Measurements from ENCODE around the gene LDHA.

LDHA gene

DNA sequence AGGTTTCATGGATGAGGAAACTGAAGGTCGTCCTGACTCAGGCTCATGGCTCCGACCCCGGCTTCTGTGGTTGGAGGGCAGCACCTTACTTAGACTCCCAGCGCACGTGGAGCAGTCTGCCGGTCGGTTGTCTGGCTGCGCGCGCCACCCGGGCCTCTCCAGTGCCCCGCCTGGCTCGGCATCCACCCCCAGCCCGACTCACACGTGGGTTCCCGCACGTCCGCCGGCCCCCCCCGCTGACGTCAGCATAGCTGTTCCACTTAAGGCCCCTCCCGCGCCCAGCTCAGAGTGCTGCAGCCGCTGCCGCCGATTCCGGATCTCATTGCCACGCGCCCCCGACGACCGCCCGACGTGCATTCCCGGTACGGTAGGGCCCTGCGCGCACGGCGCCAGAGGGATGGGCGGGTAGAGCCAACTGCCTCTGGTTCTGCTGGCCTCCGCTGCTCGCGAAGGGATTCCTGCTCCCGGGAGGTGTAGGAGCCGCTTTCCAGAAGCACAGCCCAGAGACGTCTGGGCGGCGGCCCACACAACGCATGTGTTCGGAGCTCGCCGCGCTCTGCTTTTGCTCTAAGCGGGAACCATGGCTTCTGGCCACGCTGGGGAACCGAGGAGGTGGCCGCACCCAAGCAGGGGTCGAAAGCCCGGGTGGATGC lies at the start of gene LDHA:
Gene LDHA, plus strand, starts transcription at position 289 of the 653 bp plus-strand sequence. CDS start 2,280 bp downstream, outside the sequence.
- DNase-seq: peak; percentile 97

DNA sequence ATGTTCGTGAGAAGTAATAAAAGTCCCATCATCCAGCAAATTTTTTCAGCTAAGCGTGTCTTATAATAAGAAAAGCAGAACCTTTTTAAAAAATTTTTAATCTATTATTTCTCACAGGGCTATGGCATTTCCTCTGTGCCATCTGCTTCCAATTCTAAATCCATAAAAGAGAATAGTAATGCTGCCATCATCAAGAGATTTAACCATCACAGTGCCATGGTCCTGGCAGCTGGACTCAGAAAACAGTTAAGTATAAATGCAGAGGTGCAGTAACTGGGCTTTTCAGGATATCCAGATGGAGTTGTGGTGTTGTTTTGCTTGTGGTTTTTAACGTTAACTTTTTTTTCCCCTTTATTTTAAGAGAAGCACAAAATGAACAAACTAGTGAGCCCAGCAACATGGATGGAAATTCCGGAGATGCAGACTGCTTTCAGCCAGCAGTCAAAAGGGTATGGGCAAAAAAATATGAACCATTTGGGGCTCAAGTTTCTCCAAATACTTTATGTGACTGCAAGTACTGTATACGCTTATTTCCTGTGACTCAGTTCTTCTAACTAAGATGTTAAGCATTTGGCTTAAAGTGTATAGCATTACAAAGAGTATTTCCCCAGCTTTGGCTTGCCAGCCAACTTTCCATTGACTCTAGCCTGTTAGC lies 46.8 kb upstream of the LDHA start:
- DNase-seq: peak; percentile 78

DNA sequence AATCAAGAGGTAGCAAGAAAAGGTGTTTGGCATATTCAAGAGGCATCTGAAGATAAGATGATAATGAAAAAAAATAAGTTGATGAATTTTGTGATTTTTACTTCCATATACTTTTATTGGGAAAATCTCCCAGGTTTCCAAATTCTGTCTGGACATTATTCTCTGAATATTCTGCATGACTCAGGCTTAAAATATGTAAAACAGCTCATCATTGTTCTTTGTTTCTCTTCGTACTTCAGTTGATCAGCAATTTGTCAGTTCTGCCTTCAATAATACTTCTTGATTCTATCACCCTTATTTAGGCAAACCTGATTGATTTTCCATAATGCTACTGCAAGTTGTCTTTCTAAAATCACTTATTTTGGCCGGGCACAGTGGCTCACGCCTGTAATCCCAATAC lies 41.8 kb upstream of the LDHA start:
- DNase-seq: peak; percentile 27

DNA sequence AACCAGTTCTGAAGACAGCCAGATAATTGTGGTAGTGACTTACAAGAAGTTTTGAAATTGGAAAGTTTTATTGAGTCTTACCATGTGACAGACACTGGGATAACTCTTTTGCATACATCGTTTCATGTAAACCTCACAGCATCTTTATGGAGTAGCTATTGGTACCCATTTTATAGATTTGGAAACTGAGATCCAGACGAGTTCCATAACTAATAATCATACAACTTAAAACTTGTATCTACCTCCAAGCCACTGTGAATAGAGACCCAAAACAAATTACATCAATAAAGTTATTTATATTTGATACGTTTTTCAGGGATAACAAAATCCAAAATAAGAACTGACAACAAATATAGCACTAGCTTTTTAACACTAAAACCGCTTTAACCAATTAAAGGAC lies 35.7 kb upstream of the LDHA start:
- DNase-seq: no peak

DNA sequence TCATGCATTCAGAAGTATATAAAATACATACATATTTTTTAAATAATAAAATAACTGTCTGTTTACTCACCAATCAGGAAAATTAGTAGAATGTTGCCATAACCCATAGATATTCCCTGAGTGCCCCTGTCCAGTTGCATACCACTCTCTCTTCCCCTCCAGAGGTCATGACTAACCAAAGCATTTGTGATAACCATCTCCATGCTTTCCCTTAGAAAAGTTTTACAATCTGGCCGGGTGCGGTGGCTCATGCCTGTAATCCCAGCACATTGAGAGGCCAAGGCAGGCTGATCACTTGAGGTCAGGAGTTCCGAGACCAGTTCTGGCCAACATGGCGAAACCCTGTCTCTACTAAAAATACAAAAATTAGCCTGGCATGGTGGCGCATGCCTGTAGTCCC lies 33.2 kb upstream of the LDHA start:
- DNase-seq: no peak

DNA sequence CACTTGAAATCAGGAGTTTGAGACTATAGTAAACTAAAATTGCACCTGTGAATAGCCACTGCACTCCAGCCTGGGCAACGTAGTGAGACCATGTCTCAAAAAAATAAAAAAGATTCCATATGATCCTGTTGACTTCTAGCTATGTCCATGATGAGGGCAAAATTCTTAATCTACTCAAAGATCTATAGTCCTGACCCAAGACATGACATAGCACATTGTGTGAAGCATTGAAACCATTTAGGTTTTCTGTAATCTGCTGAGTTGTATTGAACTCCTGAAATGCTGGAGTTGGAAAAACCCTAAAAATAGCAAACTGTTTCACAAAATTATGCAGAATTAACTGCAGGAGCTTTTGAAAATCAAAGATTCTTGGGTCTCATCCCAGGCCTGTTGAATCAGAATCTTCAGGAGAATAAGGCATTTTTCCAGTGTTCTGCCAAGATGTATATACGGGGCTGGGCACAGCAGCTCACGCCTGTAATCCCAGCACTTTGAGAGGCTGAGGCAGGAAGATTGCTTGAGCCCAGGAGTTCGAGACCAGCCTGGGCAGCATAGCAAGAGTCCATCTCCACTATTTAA lies 29.8 kb upstream of the LDHA start:
- DNase-seq: no peak

DNA sequence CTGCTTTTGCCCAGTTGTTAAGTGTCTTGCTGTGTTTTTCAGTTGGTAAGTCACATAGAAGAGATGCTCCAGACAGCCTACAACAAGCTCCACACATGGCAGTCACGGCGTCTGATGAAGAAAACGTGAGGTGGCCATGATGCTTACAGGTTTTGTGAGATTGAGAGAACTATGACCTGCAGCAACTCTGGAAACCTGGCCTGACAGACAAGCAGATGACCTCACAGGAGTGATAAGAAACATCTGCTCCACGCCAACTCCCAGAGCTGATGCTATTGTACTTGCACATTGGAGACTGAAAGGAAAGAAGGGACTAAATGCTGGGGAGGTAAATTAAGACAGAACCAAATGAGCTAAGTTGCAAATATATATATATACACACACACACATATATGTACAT lies 28.6 kb upstream of the LDHA start:
- DNase-seq: no peak

DNA sequence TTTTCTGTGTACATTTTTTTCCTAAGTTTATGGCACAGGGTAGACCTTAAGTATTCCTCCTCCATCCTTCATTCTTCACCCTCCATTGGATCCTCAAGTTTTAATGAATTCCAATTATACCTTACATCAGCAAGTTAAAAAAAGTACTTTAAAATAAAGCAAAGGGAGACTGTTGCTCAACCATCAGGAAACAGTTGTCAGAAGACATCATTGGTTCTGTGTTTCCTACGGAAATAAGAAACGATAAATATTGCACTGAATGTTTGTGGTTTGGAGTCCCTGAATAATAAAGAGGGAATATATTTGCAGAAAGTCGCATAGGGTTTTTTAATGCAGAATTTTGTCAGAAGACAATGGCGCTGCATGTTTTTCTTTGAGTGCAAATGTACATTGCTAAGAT lies 28.1 kb upstream of the LDHA start:
- no peak for DNase-seq

DNA sequence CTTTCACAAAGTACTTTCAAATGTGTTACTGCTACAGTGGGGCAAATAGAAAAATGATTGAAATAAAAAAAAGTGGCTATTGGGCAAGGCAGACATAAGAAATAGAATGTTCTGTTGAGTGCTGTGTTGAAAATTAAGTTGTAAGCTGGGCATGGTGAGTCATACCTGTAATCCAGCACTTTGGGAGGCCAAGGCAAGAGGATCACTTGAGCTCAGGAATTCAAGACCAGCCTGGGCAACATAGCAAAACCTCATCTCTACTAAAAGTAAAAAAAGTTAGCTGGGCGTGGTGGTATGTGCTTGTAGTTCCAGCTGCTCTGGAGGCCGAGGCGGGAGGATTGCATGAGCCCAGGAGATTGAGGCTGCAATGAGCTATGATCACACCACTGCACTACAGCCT lies 26.9 kb upstream of the LDHA start:
- DNase-seq: no peak

DNA sequence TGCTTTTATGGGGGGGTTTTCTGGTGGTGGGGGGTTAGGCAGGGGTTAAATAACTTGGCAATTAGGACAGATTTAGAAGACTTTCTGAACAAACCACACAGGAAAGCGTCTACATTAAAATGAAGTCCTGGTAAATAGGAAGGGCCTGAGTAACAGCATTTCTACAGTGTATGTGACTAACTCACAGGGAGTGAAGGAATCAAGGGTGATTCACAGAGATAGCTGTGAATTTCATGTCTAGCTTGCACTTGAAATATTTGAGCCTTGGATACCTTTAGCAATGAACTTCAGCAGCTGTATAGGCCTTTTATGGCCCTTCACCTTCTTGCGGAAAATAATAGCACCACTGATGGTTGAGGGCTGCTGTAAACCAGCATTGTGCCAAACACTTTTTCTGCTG lies 26.1 kb upstream of the LDHA start:
- peak; percentile 35 for DNase-seq

DNA sequence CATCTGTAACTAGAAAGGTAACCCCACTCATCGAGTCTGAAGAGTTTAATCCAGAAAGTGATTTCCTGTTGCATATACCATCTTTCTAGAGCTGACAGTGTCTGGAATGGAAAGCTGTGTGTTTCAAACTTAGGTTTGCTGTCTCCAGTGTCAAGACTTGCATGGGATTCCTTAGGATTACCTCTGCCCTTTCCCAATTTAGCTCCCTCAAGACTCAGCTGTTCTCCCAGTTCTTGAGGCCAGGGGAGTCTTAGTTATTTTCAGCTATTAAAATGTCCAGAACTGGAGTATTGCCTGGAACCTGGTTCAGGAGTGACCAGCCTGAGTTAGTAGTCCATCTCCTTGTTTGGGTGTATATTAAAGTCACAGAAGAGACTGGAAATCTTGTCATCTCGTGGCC lies 25.0 kb upstream of the LDHA start:
- DNase-seq: no peak

DNA sequence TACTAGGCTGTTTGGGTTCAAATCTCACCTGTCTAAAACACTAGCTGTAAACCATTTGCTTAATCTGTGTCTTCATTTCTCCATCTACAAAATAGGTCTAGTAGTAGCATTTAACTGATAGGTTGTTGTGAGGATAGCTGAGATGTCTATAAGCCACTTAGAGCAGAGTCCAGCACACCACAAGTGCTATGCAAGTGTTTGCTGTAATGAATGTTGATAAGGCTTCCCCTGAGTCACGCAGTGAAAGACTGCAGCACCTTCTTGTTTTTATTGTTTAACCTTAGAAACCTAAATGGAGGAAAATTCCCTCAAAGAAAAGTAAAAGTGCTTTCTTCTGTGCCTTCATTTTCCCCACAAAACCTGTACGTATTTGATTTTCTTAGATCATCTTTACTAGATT lies 23.1 kb upstream of the LDHA start:
- no peak for DNase-seq

DNA sequence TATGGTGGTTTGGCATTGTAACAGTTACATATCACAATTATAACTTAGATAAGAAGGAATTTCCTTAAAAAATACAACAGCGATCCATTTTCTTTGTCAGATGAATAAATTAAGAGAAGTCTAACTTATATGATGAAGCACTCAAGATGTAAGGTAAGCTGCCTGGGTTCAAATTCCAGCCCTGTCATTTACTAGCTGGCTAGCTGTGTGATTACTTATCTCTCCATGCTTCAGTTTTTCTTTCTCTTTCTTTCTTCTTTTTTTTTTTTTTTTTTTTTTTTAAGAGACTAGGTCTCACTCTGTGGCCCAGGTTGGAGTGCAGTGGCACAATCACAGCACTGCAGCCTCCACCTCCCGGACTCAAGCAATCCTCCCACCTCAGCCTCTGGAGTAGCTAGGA lies 22.2 kb upstream of the LDHA start:
- DNase-seq: no peak

DNA sequence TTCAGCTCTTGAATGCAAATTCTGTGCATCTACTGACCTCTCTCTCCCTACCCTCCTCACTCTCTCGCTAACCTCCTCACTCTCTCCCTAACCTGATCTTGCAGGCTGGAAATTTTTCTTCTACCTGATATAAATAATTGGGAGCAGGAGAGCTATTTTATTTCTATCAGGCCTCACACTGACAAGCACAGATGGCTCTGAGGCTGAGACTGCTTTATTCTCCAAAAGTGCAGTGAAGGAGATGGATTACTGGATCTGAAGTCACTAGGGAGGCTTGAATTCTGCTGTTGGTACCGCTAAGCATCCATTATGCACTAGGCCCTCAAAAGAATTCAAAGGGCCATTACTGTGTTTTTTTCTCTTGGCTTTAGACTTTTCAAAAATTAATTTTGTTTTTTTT lies 19.4 kb upstream of the LDHA start:
- DNase-seq: no peak

DNA sequence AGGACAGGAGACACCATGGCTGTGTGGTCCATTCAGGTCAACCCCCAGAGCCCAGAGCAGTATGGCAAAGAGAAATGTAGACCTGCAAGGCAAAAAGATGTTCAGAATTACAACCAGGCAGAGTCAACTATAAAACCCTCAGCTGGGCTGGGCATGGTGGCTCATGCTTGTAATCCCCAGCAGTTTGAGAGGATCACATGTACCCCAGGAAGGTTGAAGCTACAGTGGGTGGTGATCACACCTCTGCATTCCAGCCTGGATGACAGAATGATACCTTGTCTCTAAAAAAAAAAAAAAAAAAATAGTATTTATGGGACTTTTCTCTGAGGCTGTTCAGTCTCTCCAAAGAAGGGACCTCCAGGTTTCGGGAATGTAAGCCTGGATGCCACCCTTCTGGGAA lies 18.4 kb upstream of the LDHA start:
- DNase-seq: no peak

DNA sequence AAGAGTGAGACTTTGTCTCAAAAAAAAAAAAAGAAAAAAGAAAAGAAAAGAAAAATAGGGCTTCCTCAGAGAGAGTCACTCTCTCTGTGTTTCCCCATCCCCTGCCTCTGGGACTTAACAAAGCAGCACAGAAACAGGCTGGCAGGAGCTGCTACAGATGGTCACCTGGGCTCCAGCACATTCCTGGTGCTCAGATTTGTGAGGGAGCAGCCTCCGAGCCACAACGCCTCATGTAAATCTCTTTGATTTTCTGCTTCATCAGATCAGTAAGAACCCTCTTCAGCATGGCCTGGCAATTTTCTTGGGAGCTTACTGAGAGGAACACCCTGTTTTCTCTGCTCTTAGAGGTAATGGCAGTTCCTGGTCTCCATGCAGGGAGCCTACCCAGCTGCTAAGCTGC lies 15.2 kb upstream of the LDHA start:
- no peak for DNase-seq

DNA sequence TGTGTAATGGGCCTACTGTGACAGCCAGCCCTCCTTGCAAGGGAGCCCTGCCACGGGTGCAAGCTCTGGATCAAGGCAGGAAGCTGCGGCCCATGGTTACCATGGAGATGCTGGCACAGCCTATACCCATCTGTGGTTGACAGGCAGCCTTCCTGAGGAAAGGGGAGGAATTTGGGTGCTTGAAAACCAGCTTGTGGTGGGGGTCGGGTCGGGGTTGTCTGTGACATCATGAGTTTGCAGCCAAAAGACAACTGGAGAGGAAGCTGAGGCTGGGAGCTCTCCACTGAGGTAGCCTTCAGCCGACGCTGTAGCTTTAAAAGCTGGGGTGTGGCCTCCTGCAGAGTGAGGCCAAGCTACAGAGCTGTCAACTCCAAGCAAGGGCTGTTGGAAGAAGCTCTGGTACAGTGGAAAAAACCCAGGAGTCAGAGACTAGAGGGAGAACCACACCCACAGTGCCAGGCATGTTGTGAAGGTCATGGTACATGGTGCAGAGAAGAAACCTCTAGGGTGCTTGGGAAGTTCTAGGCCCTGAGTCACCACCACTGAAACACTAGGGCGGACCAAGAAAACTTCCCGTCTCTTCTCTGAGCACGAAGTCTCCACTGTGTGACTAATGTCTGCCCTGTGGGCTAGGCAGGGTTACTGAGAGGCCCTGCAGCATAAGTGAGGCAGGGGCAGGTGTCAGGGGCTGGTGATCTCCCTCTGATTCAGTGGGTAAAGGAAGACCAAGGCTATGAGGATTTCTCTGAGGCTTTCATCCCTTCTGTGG lies 10.8 kb upstream of the LDHA start:
- peak; percentile 91 for DNase-seq

DNA sequence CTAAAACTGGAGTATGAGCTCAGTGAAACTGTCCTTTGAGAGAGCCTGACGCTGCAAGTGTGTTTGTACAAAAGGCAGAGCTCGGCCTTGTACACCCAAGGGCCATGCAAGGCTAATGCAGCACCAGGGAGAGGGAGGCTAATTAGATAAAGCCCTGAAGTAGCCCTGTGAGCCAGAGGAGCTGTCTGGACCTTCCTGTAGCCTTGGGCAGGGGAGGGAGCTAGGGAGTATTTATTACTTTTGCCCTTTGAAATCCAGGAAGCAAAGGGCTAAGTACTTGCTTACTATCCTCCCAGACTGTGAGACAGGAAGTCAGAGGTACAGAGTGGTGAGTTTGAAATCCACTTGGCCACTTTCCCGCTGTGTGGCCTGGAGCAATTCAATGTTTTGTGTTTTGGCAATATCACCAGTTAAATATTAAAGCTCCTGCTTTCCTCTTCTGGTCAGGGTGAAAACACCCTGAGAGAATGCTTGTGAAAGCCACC lies 10.2 kb upstream of the LDHA start:
- DNase-seq: peak; percentile 83

DNA sequence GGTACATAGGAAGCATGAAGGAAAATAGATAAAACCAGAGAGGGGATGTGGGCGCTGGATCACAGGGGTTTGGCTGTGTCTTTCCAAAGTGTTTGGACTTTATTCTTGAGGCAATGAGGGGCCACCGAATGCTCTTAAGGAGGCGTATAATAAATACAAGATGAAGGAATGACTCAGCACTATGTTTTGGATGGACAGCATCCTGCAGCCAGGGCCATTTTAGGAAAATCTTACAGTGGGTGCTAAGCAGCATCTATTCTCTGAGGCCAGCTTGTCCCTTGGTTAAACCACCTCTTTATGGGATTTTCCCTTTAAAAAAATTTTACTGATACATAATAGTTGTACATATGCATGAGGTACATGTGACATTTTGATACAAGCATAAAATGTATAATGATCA lies 4.3 kb upstream of the LDHA start:
- DNase-seq: no peak

DNA sequence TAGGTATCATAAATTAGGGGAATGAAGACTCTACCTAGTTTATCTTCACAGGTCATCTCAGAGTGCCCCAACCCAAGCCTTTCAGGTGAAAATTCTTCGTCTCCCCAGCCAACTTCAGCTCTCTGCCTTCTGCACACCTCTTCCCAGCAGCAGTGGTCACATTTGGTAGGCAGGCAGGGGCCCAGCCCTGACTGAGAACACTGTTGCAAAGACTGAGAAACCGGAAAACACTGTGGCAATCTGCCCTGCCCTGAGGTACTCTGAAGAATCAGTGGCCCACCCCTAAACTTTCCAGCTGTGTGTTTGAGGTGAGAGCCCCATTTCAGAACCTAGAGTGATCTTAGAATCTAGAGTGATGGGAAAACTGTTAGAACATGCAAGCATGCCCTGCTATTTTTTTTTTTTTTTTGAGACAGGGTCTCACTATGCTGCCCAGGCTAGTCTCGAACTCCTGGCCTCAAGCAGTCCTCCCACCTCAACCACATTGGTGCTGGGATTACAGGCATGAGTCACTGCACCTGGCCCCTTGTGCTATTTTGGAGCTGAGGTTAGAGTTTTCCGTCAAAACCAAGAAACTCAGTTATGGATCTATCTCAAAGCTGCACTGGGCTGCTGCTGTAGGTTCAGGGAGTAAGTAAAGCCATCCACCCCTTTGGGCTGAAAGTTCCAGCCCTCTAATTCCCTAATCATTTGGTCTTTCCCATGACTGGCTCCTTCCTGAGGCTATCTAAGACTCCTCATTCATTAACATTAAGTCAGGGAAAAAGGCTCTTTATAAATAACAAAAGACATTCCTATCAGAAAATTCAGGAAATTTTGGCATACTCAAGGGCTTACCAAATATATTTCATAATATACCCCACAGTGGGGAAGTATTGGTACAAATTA lies 1.7 kb upstream of the LDHA start:
- DNase-seq: no peak

DNA sequence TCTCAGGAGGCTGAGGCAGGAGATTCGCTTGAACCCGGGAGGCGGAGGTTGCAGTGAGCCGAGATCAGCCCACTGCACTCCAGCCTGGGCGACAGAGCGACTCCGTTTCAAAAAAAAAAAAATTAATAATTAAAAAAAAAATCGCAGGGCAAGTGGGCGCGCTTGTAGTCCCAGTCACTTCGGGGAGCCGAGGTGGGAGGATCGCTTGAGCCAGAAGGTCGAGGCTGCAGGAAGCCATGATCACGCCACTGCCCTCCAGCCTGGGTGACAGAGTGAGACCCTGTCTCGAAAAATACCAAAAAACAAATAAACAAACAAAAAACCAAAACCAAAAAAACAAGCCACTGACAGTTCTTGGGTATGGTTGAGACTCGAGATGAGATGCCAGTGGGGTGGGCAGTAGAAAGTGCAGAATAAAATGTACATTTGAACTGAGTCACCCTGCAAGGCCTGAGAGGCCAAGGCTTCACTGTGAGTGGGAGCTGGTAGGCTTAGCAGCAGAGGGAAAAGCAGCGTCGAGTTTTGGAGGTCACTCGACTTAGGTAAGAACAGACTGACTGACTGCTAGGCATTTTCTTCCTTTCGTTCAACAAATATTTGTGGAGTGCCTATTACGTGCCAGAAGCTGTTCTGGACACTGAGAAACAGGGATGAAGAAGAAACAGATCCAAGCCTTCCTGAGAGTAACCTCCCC lies 635 bp upstream of the LDHA start:
- no peak for DNase-seq

Measured in fibroblast of upper back skin (primary cell).